HG02943 (cell line): ENCODE results near the gene STARD3.

Source experiments
- ATAC-seq: cut with Tn5 transposase; IDR thresholded peaks from one replicate; pipeline ENCODE4 v1.9.1; 2021; ENCODE audit warnings: mild to moderate bottlenecking, low read depth, moderate library complexity; ENCODE audit not compliant: unreplicated experiment

Gene STARD3

GRCh38 chr17:39669897-39670735 lies 33.2 kb downstream of the STARD3 start:
- ATAC-seq: no peak

GRCh38 chr17:39670746-39671145 lies 33.8 kb downstream of the STARD3 start:
- ATAC-seq: no peak

GRCh38 chr17:39671651-39672521 lies 34.9 kb downstream of the STARD3 start:
- no peak for ATAC-seq

- no peak for ATAC-seq
Measured at GRCh38 chr17:39672522-39673334, 35.8 kb downstream of the STARD3 start.

GRCh38 chr17:39673335-39674081 lies 36.6 kb downstream of the STARD3 start:
- no peak for ATAC-seq

- no peak for ATAC-seq
Measured at GRCh38 chr17:39674179-39674578, 37.2 kb downstream of the STARD3 start.

- ATAC-seq: no peak
Measured at GRCh38 chr17:39674702-39675389, 37.9 kb downstream of the STARD3 start.

DNA sequence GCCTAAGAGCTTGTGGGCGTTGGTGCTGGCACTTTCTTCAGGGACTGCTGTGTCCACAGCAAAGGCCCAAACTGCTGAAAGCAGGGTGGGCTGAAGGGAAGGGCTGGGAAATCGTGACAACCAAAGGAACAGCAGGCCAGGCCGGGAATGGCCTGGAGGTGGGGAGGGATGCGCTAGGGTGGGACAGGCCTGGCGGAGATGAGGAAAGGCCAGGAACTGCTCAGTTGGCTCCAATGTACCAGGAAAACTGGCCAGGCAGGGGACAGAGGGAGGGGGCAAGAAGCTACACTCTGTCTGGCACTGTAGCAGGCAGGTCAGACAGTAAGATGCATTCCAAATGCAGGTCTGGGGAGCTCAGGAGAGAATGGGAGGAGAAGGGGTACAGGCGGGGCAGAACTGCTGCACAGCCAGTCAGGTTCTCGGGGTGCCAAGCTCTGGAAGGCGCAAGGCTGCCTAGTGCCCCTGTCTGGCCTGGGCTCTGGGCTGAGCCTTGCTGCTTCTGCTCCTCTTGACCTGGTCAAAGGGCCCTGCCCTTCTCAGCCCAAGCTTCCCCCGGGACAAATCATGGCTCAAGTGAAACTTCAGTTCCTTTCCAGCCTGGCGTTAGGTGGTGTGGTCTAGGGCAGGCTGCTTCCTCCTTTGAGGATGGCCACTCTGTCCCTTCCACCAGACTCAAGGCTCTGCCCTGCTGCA lies 38.6 kb downstream of the STARD3 start:
- ATAC-seq: no peak

DNA sequence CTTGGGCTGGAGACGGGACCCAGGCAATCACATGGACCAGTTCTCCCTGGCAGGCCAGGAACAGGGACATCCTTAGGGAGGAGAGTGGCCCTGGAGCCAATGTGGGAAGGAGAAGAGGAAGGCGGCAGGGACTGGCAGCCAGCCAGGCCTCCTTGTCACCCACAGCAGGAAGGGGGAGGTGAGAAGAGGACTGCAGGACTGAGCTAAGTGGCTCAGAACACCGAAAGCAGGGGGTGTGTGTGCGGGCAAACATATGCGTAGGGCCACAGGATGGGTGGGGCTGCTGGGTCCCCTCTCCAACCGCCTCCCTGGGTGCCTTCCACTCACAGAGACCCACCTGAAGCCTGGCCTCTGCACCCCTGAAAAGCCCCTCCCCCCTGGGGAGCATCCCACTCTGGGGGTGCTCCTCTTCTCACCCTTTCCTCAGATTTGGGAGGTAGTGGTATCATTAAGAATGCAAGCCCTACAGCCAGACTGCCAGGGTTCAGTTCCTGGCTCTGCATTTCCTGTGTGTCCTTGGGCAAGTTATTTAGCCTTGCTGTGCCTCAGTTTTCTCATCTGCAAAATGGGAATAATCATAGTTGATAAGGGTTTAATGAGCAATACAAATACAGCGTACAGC lies 39.4 kb downstream of the STARD3 start:
- no peak for ATAC-seq

DNA sequence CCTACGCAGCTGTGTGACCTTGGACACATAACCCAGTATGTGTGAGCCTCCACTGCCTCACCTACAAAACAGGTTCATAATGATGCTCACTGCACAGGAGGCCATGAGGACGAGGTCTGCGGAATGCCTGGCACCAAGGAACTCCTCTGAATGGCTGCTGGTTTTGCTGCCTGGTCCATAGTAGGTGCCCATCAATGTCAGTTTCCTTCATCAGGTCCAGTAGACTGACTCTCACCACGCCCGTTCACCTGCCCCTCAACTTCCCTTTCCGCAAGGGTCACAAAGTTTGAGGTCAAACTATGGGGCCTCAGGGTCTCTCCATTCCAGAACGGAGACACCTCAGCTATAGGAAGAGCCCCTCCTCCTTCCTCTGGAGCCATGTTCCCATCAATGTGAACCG lies 40.1 kb downstream of the STARD3 start:
- no peak for ATAC-seq

GRCh38 chr17:39677542-39678339 lies 40.8 kb downstream of the STARD3 start:
- no peak for ATAC-seq

DNA sequence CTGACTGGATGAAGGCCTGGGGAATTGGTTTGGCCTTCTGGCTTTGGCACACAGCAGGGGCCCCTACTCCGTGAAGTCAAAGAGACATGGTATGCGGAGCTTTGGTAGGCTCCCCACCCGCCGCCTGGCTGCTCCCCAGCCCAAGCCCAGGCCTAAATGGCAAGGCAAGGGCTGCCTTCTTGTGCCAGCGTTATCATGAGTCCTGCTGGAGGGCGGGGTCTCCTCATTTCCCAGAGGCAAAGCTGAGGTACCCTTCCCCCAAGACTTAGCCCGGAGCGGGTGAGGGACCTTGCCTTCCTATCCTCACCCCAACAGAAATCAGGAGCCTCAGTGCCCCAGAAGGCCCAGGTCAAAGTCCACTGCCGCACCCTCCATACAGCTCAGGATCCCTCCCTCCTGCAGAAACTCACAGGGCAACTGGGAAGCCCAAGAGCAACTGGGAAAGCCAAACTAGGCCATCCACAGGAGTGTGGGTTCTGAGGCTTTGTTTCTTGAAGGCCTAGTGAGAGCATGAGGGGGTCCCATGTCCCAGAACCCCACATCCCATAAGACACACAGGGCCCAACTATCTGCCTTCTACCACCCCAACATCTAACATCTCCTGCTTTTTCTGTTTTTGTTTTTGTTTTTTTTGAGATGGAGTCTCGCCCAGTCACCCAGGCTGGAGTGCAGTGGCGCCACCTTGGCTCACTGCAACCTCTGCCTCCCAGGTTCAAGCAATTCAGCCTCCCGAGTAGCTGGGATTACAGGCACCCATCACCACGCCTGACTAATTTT lies 41.6 kb downstream of the STARD3 start:
- ATAC-seq: no peak

GRCh38 chr17:39679521-39680192 lies 42.7 kb downstream of the STARD3 start:
- no peak for ATAC-seq

- ATAC-seq: no peak
Measured at GRCh38 chr17:39683295-39683939, 46.5 kb downstream of the STARD3 start.

DNA sequence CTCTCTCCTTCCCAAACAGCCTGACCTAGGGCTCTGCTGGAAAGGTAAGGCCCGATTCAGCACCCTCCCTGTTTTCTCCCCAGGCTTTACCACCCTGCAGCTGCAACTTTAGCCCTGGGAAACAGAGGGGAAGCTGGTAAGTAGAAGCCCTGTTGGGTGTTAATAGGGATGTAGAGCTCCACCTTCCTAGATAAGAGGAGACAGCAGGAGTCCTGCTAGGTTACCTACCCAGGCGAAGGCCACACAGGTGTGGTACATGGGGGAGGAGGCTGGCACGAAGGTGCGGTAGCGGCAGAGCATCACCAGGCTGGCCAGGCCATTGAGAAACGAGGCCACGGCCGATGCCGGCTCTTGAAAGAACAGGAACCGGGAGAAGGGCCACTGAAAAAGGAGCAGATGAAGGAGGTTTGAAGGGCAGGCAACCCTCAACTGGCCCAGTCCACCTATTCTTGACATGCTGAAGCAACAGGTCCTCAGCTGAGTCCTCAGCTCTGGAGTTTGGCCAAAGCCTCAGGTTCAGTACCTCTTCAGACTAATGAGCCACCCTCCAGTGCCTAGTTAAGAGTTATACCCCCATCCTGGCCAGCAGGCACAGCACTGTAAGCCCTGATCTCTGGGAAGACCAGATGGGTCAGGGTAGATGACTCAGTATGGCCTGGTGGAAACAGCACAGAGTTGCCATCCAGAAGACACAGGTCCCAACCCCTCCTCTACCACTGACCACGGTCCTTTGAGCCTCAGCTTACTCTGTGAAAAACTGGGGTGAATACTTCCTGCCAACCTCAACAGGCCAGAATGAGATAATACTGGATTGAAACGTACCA lies 47.6 kb downstream of the STARD3 start:
- no peak for ATAC-seq
